ENCODE measurements around the gene RAB17.

RAB17 gene, protein sequence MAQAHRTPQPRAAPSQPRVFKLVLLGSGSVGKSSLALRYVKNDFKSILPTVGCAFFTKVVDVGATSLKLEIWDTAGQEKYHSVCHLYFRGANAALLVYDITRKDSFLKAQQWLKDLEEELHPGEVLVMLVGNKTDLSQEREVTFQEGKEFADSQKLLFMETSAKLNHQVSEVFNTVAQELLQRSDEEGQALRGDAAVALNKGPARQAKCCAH

GRCh38 chr2:237590272-237591140, at the start of gene RAB17:
Gene RAB17 (minus strand): TSS chr2:237590734. CDS start chr2:237586154, 4,580 bp downstream.
- FAIRE-seq = no peak

GRCh38 chr2:237639836-237640220, 49.3 kb upstream of the RAB17 start:
- FAIRE-seq = no peak

DNA sequence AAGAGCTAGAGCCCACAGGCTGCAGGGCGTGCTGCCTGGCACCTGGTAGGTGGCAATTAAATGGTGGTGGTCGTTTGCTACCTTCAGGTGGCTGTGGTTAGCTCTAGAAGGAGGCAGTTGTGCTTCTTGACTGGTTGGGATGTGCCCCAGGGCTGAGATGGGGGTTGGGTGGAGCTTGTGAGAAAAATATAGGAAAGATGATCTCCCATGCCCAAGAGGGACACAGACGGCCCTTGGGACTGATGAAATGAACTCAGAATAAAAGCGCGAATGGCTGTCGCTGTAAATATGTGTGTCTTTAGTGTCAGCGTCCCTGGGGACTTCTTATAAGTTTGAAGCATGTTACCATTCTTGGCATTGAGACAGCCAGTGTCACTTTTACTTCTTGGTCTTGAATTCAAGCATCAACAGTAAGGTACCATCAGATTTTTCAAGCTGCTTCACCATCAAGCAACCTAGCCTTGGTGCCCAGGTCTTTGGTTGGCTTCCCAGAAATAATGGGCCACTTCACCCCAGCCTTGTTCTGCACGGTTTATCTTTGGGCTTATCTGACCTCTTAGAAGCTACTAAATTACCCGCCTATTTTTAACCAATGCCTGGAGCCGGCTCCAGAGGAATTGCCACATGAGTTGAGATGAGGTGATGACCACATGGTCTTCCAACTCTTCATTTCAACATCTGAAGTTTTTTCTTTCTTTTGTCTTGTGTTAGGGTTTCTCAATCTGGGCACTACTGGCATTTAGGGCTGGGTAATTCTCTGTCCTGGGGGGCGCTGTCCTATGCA, 48.7 kb upstream of the RAB17 start:
- FAIRE-seq = no peak

DNA sequence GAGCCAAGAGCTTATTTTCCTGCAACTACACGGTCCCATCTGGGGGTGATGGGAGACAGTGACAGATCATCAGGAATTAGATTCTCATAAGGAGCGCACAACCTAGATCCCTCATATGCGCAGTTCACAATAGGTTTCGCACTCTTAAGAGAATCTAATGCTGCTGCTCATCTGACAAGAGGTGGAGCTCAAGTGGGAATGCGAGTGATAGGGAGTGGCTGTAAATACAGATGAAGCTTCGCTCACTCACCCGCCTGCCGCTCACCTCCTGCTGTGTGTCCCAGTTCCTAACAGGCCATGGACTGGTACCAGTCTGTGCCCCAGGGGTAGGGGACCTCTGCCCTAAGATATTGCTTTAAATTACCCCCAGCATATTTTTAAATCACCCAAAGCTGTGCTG, 47.6 kb upstream of the RAB17 start:
- FAIRE-seq = no peak

DNA sequence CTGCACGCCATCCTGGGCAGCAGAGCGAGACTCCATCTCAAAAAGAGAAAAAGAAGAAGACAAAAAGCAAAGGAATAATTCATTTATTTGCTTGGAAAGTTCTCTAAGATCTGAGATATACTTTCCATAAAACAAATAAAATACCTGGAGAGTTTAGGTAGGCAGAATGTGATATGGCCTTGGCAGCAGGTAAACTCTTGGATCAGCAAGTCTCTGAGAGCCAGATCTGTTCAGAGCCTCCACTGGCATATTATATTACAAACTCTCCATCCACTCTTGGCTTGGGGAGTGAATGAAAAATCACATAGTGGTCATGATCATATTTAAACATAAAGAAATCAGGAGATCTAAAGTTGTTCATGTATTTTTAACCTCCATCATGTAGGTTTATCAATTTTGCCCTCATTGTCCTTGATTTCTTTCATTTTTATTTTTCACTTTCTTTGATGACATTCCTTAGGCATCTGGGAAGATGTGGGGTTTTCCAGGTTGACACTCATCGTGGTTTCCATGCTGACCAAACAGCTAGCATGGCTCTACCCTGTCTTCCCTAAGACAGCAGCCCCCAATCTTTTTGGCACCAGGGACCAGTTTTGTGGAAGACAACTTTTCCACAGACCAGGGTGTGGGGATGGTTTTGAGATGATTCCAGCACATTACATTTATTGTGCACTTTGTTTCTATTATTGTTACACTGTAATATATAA, 47.0 kb upstream of the RAB17 start:
- no peak for FAIRE-seq

GRCh38 chr2:237636578-237636977, 46.0 kb upstream of the RAB17 start:
- FAIRE-seq = no peak

- no peak for FAIRE-seq
These were observed 42.6 kb upstream of the RAB17 start for GRCh38 chr2:237633061-237633561.

- no peak for FAIRE-seq
These were observed 41.5 kb upstream of the RAB17 start for GRCh38 chr2:237631801-237632585.

DNA sequence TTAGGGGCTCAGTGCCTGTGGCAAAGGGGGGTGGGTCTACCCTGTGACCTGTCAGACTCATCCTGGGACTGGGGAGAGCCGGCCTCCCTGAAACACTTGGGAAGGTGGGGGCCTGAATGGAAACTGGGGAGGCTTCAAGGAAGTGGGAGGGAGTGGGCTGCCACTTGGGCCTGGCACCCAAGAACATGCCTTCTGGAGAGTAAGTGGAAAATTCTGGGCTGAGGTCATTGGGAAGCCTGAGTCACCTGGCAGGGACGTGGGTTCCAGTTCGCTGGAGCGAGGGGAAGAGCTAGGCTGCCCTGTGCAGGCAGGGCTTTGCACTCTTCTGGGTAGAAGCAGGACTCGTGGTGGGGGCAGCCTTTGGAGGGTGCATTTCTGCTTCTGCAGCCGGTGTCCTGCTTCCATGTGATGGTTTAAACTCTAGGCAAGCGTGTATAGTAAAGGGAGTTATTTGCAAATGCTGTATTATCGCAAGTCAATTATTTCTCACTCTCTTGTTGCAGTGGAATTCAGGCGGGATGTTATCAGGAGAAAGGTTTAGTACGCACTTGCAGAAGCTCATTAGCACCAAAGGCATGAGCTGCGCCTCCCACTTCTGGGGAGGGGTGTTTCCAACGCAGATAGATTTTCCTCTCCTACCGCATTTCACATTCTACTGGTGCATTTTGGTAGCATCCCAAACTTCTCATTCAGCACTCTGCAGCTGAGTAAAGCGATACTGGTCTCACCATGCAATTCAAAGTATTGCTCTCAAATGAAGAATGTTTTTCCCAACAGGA, 40.7 kb upstream of the RAB17 start:
- no peak for FAIRE-seq

DNA sequence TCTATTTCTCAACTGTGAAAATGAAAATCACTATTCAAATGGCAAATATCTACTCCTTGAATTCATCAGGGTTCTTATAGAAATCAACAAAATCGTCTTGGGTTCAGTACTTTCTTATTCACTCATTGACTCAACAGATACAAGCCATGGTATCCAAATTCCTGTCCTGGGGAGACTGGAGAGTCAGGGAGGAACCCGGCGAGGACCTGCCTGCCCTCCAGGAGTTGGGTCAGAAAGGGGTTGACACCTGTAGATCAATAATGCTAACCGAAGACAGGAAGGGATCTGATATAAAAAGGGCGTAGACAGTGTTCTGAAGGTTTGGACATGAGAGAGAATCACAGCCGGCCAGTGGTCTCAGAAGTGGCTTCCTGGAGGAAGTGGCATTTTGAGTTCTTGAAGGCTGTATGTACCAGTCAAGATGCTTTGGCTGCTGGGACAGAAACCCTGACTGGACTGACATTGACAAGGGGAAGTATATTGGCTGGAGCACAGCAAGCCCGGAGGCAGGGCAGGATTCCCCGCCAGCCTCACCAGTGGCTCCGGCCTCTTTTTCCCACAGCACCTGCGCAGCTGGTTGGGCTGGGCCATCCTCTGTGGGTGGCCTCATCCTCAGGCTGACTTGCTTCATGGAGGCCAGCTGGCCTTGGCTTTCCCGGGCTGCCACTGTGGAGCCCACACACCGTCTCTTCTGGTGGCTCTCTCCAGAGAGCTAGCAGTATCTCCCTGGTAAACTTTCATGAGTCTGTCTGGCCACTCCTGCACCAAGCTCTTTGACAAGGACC, 39.9 kb upstream of the RAB17 start:
- FAIRE-seq = no peak

GRCh38 chr2:237629739-237630138, 39.2 kb upstream of the RAB17 start:
- FAIRE-seq = no peak

- no peak for FAIRE-seq
These were observed 38.6 kb upstream of the RAB17 start for GRCh38 chr2:237629188-237629534.

DNA sequence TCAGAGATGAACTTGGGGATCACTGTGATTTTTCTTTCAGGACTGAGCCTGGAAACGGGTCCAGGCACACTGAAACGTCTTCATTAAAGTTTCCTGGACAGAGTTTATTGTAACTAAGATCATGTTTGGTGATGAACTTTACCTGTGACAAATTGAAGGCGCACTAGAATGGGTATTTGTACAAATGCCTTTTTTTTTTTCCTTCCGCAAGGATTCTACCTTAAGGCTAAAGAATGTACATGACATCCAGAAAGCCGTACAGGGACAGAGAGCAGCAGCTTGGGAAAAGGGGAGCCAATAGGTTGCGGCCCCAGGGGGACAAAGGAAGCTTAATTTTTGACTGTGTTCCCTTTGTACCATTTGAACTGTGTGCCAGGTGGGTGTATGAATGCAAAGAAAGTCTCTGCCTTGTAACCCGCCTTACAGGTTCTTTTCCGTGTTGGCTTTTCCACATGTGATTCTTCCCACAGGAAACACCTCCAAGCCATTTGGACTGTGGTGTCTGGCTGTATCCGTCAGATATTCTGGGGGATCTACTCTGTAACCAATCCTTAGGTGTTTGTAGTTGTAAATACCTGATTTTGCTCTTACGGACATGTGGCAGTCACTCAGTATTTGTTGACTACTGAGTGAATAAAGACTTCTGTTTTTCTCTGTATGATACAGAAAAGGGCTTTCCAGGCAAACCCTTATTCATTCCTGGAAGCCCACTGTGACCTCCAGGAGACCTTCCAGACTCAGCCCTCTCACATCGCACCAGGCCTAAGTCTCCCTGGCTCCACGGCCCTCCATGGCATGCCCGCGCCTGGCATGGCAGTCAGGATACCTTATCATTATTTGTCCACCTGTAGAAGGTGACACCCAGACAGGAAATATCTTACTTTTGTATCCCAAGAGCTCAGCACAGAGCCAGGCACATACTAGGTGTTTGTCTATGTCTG, 38.0 kb upstream of the RAB17 start:
- no peak for FAIRE-seq

- FAIRE-seq = no peak
These were observed 37.1 kb upstream of the RAB17 start, which contains the start of gene LRRFIP1 for GRCh38 chr2:237627441-237628246. Gene LRRFIP1 (plus strand): TSS chr2:237627587. CDS start chr2:237627645, 58 bp downstream.

DNA sequence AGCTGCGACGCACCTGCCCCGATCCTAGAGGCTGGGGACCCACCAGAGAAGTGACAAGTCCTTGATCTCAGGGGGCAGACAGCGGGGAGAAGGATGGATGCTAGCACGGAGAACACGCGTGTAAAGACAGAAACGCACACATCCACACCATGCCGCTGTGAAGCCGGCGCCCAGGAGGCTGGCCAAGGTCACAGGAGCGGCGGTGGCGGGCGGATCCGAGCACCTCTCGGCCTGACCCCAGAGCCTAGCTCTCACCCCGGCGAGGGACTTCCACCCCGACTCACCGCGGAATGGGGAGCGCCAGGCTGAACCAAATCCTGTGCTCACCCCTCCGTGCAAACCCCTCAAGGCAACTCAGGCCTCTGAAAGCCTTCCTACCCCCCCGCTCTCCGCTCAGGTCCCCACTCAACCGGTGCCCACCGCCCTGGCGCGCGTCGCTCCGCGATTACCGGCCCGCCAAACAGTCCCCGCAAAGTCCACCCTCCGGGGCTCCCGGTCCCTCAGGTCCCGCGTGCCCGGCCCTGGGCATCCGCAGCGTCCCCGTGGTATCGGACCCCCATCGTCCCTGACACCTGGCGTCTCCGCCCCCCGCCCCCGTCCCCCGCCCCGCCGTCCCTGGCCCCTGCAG, 36.4 kb upstream of the RAB17 start:
- no peak for FAIRE-seq

GRCh38 chr2:237625777-237626176, 35.2 kb upstream of the RAB17 start:
- FAIRE-seq = no peak

DNA sequence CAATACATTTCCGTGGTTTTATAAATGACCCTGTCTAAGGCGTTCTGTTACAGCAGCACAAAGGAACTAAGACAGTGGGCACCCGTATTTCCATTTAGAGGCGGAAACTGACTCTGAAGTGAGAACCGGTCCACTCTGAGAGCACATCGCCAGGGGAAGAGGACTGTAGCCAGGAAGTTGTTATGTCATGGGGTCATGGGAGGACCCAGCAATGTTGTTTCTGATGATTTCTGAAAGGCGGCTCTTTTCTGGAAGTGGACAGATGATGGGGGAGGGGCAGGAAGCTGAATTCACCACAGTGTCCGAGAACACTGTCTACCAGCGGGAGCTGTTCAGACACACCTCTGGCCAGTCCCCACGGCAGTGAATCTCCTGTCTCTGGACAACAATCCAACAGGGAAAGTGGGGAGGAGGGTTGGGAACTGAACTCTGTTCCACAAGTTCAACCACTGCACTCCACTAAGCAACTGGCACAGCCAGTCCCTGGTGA, 34.7 kb upstream of the RAB17 start:
- FAIRE-seq = no peak
